SW480 (cell line): ENCODE results near the gene PACSIN2.

Experiments
- DNase-seq: peaks from one replicate; pipeline ENCODE4 v3.0.0-alpha.2; 2016; ENCODE audit warnings: low spot score

The PACSIN2 gene

DNA sequence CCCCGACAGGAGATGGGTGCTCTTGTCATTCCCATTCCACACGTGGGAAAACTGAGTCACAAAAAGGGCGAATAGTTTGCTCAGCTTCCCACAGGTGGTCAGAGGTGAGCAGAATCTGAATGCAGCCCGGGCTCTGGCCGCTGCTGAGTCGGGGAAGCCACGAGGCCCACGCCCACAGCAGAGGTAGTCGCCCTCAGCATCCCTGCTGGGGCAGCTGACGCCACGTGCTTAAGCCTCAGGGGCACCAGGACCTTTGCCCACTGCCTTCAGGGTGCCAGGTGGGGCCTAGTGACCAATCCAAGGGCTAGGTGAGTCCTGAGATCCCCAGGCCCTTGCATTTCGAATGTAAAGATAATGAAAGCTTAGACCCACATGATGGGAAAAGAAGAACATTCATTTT is 133.7 kb downstream of the PACSIN2 start:
- no peak for DNase-seq

DNA sequence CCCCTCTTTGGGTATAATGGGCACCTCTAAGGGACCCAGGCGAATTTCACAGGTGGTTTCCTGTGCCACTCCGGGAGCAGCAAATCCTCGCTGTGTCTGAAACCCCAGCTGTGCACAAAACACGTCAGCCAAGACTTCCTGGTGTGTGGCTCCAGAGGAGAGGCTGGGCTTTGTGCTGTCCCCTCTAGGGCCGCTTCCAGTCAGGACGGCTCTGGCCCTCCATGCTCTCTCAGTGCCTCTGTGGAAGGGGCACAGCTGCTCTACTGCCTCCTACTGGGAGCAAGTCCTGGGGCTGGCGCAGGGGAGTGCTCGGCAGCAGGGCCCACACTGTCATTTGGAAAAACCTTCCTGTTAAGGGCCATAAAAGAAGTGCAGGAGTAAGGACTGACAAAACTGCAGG is 134.1 kb downstream of the PACSIN2 start:
- no peak for DNase-seq

DNA sequence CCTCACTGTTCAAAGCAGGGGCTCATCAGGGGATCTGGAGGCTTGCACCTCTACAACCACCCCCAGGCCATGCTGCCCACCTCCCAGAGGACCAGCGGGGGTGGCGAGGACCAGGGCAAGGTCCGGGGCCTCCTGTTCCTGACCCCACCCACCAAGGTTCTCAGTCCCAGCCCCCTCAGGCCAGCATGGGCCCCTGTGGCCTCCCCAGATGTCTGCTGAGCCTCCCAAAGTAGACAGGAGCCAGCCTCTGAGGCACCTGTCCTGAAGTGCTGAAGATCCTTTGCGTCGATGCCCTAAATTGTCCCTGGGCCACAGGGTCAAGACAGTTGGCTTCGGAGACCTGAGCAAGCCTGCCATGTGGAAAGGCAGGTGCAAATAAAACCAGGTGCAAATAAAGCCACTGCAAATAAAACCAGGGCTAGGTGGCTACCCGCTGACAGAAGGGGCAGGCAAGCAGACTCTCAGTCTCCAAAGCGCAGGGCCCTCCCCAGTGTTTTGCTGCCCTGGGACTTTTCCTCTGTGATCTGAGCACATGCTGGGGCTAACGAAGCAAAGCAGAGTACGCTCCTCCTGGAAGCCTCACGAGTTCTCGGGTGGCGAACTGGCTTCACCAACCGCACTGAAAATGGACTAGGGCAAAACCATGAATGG is 135.5 kb downstream of the PACSIN2 start:
- DNase-seq = no peak

DNA sequence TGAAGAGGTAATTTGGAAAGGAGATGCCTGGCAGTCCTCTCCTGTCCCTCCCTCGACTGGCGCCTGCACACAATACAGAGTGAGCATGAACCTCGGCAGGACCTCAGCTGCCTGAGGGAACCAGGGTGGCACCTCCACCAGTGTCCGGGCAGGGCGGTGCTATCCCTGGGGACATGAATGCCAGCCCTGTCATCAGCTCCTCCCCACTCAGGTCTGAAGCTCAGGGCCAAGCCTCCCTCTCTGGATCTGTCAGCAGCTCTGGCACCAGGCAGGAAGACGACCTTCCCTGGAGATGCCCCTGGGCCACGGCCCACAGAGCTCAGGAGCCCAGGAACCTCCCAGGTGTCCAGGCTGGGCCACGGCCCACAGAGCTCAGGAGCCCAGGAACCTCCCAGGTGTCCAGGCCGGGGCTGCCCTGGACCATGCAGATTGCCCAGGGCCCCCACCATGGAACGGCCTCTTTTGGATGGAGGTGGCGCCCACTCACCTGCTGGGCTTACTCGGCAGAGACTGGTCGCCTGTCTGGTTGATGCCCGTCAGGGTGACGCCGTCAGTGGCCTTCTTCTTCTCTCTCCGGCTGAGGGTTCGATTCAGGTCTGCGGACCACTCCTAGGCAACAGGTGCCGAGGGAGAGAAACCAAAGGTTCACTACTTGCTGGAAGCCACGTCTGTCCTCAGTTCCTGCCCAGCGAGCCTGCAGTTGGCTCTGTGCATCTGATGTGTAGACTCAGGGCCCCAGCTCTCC is 136.2 kb downstream of the PACSIN2 start:
- DNase-seq = no peak

DNA sequence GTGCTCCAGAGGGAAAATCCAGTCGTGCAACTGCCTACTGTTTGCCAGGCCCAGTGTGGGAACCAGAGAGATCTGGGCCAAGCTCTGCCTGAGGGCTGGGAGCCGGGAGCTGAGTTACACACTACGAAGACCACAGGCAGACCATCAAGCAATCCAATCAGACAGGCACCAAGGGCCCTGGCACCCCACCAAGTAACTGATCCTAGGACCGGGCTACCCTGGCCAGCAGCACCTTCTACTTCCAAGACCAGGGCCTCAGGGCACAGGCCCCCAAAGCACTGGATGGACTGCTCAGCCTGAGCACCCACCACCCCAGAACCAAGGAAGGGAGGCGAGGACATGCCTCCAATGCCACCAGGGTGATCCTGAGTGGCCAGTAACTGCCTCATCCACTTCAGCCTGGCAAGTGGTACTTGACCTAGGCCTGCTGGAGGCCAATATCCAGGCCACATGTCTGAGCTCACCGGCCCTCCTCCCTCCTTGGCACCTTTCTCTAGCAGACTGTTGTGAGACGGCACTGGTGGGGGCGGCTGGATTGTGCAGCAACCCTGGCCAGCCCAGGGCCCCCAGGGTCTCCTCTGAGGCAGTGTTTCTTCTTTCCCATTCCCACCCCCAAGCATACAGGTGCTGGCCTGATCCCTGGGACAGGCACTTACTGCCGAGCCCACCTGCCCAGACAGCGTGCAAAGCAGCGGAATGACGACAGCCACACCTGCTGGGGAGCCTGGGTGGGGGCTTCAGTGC is 137.2 kb downstream of the PACSIN2 start:
- DNase-seq = no peak

DNA sequence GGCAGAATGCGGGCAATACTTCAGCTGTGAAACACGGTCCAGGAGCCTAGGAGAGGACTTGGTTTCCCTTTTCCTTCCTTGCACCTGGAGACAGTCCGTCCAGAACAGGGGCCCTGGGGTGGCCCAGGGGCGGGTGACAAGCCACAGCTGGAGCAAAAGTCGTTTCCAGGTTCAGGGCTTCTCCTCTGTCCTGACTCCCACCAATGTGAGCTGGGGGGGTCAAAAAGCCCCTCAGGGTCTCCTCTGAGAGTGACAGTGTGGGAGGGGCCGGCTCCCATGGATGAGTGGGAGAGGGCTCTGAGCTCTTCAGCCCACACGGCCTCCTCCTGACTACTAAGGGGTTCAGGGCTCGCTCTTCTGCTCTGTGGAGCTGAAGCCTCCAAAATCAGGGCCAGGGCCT is 137.8 kb downstream of the PACSIN2 start:
- DNase-seq = no peak

DNA sequence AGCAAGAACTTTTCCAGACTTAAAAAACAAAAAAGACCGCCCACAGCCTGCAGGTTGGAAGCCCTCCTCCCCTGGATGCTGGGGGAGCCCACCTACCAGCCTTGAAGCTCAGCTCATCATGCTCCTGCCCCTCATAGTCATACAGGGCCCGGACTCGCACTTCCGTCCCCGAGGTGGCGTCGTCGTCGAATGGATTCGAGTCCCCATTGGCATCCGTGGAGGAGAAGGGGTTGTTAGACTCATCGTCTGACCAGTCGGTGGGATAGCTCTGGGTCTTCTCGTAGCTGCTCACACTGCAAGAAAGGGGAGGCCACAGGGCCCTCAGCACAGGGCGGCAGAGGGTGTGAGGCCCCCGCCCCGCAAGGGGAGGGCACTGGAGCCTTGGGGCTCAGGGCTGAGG is 138.9 kb downstream of the PACSIN2 start:
- no peak for DNase-seq

DNA sequence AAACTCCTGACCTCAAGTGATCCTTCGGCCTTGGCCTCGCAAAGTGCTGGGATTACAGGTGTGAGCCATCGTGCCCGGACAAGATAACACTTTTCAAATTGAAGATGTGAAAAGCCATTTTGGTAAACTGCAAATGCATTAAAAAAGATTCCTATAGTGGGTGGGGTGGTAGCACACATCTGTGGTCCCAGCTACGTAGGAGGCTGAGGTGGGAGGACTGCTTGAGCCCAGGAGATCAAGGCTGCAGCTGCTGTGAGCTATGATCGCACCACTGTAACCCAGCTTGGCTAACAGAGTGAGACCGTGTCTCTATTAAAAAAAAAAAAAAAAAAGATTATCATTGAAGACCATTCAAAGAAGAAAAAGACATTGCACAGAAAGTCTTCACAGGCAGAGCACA is 140.9 kb downstream of the PACSIN2 start:
- no peak for DNase-seq

DNA sequence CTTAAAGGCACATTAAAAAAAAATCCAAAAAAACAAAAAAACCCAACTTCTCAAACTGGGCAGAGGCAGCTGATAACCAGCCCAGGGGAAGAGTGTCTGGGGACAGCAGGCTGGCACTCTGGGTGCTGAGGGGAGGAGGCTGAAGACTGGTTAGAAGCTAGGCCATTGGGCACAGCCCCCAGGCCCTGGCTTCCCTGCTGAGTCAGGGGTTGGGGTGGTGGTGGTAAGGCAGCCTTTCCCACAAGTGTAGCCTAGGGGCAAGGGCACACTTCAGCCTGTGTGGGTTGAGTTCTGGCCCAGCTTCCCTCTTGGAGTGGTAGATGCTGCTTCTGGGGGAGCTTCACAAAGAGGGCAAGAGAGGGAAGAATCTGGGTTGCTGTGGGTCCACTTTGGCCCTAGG is 141.6 kb downstream of the PACSIN2 start:
- no peak for DNase-seq

DNA sequence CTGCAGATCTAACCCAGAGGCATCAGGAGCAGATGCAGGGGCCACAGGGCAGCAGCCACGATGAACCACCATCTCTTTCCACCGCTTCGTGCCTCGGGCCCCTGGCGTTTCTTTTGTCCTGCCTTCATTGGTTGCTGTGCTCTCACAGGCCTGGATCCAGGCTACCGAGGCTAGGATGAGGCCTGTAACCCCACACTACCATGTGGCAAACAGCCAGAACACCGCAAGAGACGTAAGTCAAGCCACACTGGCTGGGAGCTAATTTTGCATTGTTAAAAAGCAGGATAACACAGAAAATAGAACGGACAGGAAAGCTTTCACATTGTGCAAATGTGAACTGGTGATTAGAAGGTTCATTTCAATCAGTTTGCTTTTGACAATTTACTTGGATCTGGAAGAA is 142.1 kb downstream of the PACSIN2 start:
- DNase-seq = no peak

DNA sequence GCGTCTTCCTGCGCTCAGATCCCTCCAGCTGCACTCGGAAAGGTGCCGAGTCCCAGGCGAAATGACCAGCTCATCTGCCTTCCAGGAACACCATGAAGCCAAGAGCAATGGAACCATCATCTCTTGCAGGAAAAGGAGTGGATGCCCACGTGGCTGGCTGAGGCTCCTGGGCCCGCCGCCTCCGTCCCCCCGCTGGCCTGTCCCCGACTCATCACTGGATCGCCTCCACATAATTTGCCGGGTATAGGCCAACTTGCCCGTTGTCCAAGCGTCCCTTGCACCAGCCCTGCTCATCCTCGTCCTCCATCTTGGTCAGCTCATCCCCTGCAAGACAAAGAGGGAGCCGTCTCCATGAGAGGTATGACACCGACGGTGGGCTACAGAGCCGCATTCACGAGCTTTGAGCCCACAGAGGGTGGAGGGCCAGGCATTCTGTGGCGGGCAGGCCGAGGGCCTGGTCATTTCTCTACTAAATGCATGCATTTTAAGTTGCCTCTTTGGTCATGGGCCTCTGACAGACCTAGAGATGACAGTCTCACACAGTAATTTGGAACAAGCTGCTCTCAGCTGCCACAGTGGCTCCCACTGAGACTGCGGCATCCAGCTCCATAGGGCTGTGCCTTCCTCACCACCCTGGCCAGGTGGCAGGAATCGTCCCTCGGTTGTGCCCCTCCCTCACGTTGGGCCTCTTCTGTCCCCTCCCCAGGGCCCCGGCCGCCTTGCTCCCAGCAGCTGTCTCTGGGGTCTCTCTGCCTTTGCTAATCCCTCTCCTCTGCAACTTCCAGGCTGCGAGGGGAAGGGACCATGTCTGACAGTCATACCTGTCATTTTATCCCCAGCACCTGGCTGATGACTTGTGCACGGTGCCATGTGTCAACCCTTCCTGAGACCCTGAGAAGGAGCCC is 143.6 kb downstream of the PACSIN2 start:
- DNase-seq = no peak

DNA sequence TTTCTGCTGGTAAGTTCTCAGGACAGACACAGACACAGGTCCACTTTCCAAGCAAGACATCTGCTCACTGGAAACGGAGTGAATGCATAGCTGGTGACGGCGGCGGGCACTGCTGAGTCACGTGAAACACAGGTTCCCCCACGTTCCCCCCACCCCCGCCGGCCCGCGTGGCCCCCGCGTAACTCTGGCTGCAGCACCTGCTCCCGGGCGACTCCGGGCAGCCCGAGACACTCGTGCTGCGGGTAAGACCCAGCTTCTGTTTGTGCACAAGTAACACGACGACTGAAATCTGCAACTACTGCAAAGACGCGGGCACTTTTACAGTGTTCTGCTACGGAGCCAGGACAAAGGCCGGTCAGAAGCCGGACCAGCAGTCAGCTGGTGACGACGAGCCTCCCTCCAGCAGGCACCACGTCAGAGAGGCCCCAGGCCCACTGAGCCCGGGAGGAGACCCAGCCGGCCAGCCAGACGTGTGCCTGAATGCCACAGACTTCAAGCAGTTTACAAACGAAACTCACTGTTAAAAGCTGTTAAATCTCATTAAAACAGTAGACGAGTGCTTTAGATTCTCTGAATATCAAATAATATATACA is 145.0 kb downstream of the PACSIN2 start:
- DNase-seq = no peak

DNA sequence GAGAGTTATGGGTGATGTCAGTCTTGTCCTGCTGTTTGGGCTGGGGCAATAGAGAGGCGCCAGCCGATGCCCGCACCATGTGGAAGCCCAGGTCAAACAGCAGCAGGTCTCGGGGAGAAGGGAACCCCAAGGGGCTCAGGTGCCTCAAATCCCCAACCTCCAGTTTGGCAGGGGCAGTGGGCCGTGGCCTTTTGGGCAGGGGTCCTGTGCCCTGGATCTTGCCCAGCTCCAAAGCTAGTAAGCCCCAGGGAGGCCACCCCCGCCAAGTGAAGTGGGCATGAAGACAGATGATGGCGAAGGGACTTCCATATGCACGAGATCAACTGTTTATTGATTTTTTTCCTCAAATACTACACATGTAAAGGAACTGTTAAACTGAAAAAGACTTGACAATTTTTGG is 145.5 kb downstream of the PACSIN2 start:
- no peak for DNase-seq

DNA sequence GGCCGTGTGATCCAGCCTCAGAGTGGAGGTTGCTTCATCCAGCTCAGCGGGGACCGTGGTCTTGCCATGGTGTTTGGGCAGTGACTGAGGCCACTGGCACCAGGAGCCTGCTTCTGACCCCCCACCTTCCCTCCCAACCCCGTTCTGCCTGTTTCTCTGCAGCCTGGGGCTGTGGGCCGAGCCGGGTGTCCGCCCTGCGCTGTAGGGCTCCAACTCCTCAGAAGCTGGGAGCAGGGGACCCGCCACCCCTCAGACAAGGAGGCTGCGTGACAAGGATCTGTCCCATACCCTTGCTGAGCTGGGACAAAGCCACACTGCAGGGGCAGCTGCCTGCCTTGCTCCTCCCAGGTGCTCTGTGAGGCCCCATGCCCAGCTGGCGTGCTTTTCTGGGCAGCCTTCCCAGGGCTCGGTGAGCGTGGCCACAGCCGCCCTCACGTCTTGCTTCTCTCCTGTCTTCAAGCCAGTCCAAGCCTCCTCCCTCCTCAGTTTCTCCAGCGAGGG is 146.1 kb downstream of the PACSIN2 start:
- no peak for DNase-seq

DNA sequence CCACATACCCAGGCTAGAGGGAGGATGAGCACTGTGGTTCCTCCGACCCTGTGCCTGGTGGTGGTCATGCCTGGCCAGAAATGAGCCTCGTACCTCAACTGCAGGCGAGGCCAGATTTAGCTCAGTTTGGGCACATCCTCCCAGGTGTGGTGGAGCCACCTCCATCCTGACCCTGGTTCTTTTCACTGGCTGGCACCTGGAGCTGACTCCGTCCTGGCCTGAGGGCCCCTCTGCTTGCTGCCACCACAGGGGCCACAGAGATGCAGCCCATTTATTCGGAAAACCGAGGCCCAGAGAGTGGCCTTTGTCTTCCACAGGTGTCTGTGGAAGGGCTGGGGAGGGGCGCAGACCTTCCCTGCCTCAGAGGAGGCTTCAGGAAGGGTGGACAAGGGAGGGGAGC is 148.8 kb downstream of the PACSIN2 start:
- no peak for DNase-seq

DNA sequence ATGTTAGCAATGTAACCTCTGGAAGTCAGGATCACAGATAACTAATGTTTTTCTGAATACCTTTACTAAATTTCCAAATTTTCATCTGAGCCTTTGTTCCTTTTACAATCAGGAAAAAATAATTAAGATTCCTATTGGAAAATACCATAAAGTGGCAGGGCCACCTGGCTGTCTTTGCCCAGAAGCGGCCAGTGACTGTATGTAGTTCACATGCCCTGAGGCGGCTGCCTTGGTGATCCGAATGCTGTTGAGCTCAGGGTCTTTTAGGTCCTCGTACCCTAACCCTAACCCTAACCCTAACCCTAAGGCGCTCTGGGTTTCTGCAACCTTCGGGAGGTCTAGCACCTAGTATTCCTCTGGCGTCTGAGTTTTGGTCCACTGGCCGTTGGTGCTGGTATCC is 149.4 kb downstream of the PACSIN2 start:
- DNase-seq = no peak

DNA sequence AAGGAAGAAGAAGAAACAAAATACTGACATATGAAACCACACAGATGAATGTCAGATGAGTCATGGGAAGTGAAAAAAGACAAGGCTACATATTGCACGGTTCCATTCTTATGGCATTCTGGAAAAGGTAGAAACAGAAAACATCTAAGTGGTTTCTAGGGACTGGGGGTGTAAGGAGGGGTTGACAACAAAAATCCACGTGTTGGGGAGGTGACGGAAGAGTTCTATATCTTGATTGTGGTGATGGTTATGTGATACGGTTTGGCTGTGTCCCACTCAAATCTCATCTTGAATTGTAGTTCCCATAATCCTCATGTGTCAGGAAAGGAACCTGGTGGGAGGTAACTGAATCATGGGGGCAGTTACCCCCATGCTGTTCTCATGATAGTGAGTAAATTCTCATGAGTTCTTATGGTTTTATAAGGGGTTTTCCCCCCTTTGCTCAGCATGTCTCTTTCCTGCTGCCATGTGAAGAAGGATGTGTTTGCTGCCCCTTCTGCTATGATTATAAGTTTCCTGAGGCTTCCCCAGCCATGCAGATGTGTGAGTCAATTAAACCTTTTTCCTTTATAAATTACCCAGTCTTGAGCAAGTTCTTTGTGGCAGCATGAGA is 151.5 kb downstream of the PACSIN2 start:
- DNase-seq = peak; percentile 92

DNA sequence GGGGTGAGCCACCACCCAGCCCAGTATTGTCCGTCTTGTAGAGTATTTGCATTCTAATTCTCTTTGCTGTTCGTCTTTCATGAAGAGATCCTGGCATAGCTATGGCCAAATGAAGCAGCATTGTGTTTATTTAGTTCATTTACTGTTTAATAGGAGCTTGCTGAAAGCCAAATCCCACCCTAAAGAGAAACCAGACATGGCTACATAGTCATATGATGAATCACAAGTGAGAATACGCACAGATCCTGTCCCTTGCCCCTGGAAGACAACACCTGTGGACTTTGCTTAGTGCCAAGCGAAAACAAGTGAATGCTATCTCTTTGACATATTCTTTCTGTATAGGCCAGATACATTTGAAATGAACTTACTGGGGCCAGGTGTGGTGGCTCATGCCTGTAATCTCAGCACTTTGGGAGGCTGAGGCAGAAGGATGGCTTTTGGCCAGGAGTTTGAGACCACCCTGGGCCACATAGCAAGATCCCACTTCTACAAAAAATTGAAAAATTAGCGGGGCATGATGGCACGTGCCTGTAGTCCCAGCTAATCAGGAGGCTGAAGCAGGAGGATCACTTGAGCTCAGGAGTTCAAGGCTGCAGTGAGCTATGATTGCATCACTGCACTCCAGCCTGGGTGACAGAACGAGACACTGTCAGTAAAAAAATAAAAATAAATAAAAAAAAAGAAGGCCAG is 152.8 kb downstream of the PACSIN2 start:
- peak; percentile 60 for DNase-seq

DNA sequence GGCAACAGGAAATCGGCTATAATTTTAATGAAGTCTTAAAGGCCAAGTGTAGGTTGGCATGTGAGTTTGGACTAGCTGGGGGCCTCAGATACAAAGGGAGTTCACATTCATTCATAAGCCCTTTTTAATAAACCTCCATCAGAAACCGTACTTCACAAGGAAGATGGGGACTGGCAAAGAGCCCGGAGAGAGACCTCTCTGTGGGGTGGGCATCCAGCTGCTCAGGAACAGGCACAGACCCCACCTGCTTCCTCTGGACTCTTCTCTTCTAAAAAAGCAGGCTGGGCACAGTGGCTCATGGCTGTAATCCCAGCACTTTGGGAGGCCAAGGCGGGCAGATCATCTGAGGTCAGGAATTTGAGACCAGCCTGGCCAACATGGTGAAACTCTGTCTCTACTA is 154.0 kb downstream of the PACSIN2 start:
- no peak for DNase-seq

DNA sequence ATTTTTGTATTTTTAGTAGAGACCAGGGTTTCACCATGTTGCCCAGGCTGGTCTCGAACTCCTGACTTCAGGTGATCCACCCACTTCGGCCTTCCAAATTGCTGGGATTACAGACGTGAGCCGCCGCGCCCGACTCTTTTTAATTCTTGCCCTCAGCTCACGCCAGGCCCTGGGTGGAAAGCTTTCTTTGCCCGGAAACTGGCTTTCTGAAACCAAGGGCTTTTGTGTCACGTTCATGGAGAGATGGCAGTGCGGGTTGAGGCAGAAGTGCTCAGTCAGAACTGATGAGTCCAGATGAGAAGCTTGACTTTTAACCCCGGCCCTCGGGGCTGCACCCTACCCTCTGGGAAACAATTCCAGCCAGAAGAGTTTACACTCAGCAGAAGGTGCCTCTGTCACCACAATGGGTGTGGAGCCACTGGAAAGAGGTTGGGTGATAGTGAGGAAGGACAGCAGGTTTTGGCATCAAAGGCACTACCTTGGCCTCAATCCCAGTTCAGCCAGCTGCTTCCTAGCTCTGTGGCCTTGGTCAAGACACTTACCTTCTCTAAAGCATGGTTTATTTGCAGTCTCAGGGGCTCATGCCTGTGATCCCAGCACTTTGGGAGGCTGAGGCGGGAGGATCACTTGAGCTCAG is 157.0 kb downstream of the PACSIN2 start:
- no peak for DNase-seq
